Right lobe of liver (tissue), 4 donors: ENCODE results near the gene ATOH8.

Experiments used
- POLR2A ChIP-seq: fragments of 450-650 bp; IDR thresholded peaks from one replicate; pipeline ENCODE4 v1.6.1; 2017; ENCODE audit warnings: antibody characterized with exemption, mild to moderate bottlenecking
- TF ChIP-seq, protein P1 (sequence below), 4 donors: fragments of 200-600 bp in 3 of 4; fragments of 450-650 bp in 1 of 4; IDR thresholded peaks; one replicate each; pipeline versions ENCODE4 v1.5.1 to v1.8.0; 2016 to 2022; ENCODE audit warnings: antibody characterized with exemption in 4 of 4, mild to moderate bottlenecking in 2 of 4
- donor health status: DM: no; HTN: no; CAD: no.
- donor health status: DM: no; HTN: no; CAD: no.
- donor health status: DM: no; HTN: yes; CAD: no.

DNA sequence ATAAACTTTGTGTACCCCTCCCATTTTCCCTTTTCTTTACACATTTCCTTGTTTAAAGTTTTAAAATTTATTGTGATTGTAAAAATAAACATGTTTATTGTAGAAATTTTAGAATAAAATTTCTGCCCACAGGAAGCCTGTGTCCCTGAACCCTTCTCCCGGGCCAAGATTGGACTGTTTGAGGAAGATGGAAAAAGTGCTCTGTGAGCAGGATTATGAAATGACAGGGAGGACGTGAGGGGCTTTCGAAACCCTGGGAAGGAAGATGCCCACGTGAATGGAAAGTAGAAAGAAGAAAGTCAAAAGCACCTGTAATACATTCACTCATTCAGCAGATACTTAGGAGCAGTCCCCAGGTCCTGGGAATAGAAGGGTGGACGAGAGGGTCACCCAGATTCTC is 25.4 kb upstream of the ATOH8 start:
- no peak for TF ChIP-seq POLR2A
- TF ChIP-seq, protein P1, sequence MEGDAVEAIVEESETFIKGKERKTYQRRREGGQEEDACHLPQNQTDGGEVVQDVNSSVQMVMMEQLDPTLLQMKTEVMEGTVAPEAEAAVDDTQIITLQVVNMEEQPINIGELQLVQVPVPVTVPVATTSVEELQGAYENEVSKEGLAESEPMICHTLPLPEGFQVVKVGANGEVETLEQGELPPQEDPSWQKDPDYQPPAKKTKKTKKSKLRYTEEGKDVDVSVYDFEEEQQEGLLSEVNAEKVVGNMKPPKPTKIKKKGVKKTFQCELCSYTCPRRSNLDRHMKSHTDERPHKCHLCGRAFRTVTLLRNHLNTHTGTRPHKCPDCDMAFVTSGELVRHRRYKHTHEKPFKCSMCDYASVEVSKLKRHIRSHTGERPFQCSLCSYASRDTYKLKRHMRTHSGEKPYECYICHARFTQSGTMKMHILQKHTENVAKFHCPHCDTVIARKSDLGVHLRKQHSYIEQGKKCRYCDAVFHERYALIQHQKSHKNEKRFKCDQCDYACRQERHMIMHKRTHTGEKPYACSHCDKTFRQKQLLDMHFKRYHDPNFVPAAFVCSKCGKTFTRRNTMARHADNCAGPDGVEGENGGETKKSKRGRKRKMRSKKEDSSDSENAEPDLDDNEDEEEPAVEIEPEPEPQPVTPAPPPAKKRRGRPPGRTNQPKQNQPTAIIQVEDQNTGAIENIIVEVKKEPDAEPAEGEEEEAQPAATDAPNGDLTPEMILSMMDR (IDR thresholded peaks at IDR 0.05): no peak
